Measurements from ENCODE around the gene CAMK2D.

Gene CAMK2D

GRCh38 chr4:113636877-113637276 lies 124.7 kb downstream of the CAMK2D start:
- Histone ChIP-seq H2BK12ac (ENCODE audit: low read length) (no peak overlapping the region), H3K9me3 (ENCODE audit: insufficient read depth, low read depth, low read length) (no peaks in the 10 kb centered on the region), H3K9ac (ENCODE audit: low read length) (no peak overlapping the region), H4K91ac (ENCODE audit: low read depth, low read length) (no peak overlapping the region), H3K14ac (ENCODE audit: low read length) (no peak overlapping the region), H3K23ac (ENCODE audit: low read length) (peak overlapping the region; percentile 21), H3K36me3 (ENCODE audit: control insufficient read depth in 1 of 2, insufficient read depth in 2 of 2, low read length in 2 of 2) (no peaks in the 10 kb centered on the region), H3K4me3 (ENCODE audit: low read depth, low read length) (no peak overlapping the region), H3K4ac (ENCODE audit: low read depth, low read length) (no peak overlapping the region), H2AK5ac (ENCODE audit: low read length) (no peak overlapping the region), H4K12ac (ENCODE audit: low read depth, low read length) (no peak overlapping the region), H2AFZ (ENCODE audit: insufficient read depth, low read length, poor library complexity) (no peak overlapping the region), H3K27me3 (ENCODE audit: insufficient read depth, low read length) (no peaks in the 10 kb centered on the region), H3K4me1 (ENCODE audit: control insufficient read depth in 1 of 2, insufficient read depth in 2 of 2, low read length in 2 of 2) (no peaks in the 10 kb centered on the region), H3K79me2 (ENCODE audit: control insufficient read depth, insufficient read depth, low read length, poor library complexity) (no peaks in the 10 kb centered on the region), H2BK120ac (ENCODE audit: insufficient read depth, low read length, poor library complexity) (no peak overlapping the region), H3K4me2 (ENCODE audit: low read length) (no peak overlapping the region), H3K27ac (ENCODE audit: low read depth, low read length) (no peak overlapping the region), H3K79me1 (ENCODE audit: low read length) (no peaks in the 10 kb centered on the region), H2BK5ac (ENCODE audit: low read depth, low read length, poor library complexity) (no peak overlapping the region), H3K18ac (ENCODE audit: low read length) (peak overlapping the region; percentile 35), H4K8ac (ENCODE audit: low read depth, low read length) (no peak overlapping the region)
- DNase-seq, result no peak

- no peak overlapping the region for H2BK5ac ChIP-seq (ENCODE audit: low read depth, low read length, poor library complexity)
Observed at GRCh38 chr4:113636438-113636818, 125.1 kb downstream of the CAMK2D start.

GRCh38 chr4:113635739-113636437 lies 125.7 kb downstream of the CAMK2D start:
- H4K8ac ChIP-seq (ENCODE audit: low read depth, low read length), result no peak overlapping the region
- no peak overlapping the region for H3K4ac ChIP-seq (ENCODE audit: low read depth, low read length)
- no peaks in the 10 kb centered on the region for H3K4me1 ChIP-seq (ENCODE audit: control insufficient read depth in 1 of 2, insufficient read depth in 2 of 2, low read length in 2 of 2)
- H3K4me2 ChIP-seq (ENCODE audit: low read length), result no peak overlapping the region
- H3K36me3 ChIP-seq (ENCODE audit: control insufficient read depth in 1 of 2, insufficient read depth in 2 of 2, low read length in 2 of 2), result no peaks in the 10 kb centered on the region
- H3K79me2 ChIP-seq (ENCODE audit: control insufficient read depth, insufficient read depth, low read length, poor library complexity), result no peaks in the 10 kb centered on the region
- no peak overlapping the region for H3K4me3 ChIP-seq (ENCODE audit: low read depth, low read length)
- H2BK5ac ChIP-seq (ENCODE audit: low read depth, low read length, poor library complexity), result no peak overlapping the region
- no peak overlapping the region for H2BK120ac ChIP-seq (ENCODE audit: insufficient read depth, low read length, poor library complexity)
- H2AK5ac ChIP-seq (ENCODE audit: low read length), result no peak overlapping the region
- no peak overlapping the region for H2AFZ ChIP-seq (ENCODE audit: insufficient read depth, low read length, poor library complexity)
- H3K27me3 ChIP-seq (ENCODE audit: insufficient read depth, low read length), result no peaks in the 10 kb centered on the region
- H3K9ac ChIP-seq (ENCODE audit: low read length), result no peak overlapping the region
- WGBS (ENCODE audit: extremely low coverage, insufficient coverage, insufficient read length), result no CpG with 5 or more reads among the region's 3 CpGs
- no peak overlapping the region for H4K12ac ChIP-seq (ENCODE audit: low read depth, low read length)
- no peak for DNase-seq
- H3K18ac ChIP-seq (ENCODE audit: low read length), result no peak overlapping the region
- no peaks in the 10 kb centered on the region for H3K9me3 ChIP-seq (ENCODE audit: insufficient read depth, low read depth, low read length)
- no peak overlapping the region for H3K27ac ChIP-seq (ENCODE audit: low read depth, low read length)
- no peak overlapping the region for H3K23ac ChIP-seq (ENCODE audit: low read length)
- no peak overlapping the region for H4K91ac ChIP-seq (ENCODE audit: low read depth, low read length)
- no peaks in the 10 kb centered on the region for H3K79me1 ChIP-seq (ENCODE audit: low read length)
- no peak overlapping the region for H3K14ac ChIP-seq (ENCODE audit: low read length)
- no peak overlapping the region for H2BK12ac ChIP-seq (ENCODE audit: low read length)

More at GRCh38 chr4:113636438-113636818, 125.1 kb downstream of the CAMK2D start:
- H3K9ac ChIP-seq (ENCODE audit: low read length), result no peak overlapping the region
- no peaks in the 10 kb centered on the region for H3K4me1 ChIP-seq (ENCODE audit: control insufficient read depth in 1 of 2, insufficient read depth in 2 of 2, low read length in 2 of 2)
- H3K4me2 ChIP-seq (ENCODE audit: low read length), result no peak overlapping the region
- H4K8ac ChIP-seq (ENCODE audit: low read depth, low read length), result no peak overlapping the region
- no peak overlapping the region for H4K12ac ChIP-seq (ENCODE audit: low read depth, low read length)
- WGBS (ENCODE audit: extremely low coverage, insufficient coverage, insufficient read length), result no CpG with 5 or more reads among the region's 3 CpGs
- H2AFZ ChIP-seq (ENCODE audit: insufficient read depth, low read length, poor library complexity), result no peak overlapping the region
- H3K27me3 ChIP-seq (ENCODE audit: insufficient read depth, low read length), result no peaks in the 10 kb centered on the region
- no peak overlapping the region for H4K91ac ChIP-seq (ENCODE audit: low read depth, low read length)
- H3K18ac ChIP-seq (ENCODE audit: low read length), result no peak overlapping the region
- H3K27ac ChIP-seq (ENCODE audit: low read depth, low read length), result no peak overlapping the region
- H3K9me3 ChIP-seq (ENCODE audit: insufficient read depth, low read depth, low read length), result no peaks in the 10 kb centered on the region
- H3K14ac ChIP-seq (ENCODE audit: low read length), result no peak overlapping the region
- H3K23ac ChIP-seq (ENCODE audit: low read length), result no peak overlapping the region
- H3K79me2 ChIP-seq (ENCODE audit: control insufficient read depth, insufficient read depth, low read length, poor library complexity), result no peaks in the 10 kb centered on the region
- no peak overlapping the region for H2BK120ac ChIP-seq (ENCODE audit: insufficient read depth, low read length, poor library complexity)
- no peaks in the 10 kb centered on the region for H3K79me1 ChIP-seq (ENCODE audit: low read length)
- no peak overlapping the region for H2AK5ac ChIP-seq (ENCODE audit: low read length)
- H3K4me3 ChIP-seq (ENCODE audit: low read depth, low read length), result no peak overlapping the region
- DNase-seq, result no peak
- H3K4ac ChIP-seq (ENCODE audit: low read depth, low read length), result no peak overlapping the region
- H3K36me3 ChIP-seq (ENCODE audit: control insufficient read depth in 1 of 2, insufficient read depth in 2 of 2, low read length in 2 of 2), result no peaks in the 10 kb centered on the region
- no peak overlapping the region for H2BK12ac ChIP-seq (ENCODE audit: low read length)

- Histone ChIP-seq H2AK5ac (ENCODE audit: low read length) (no peak overlapping the region), H3K18ac (ENCODE audit: low read length) (no peak overlapping the region), H3K4me3 (ENCODE audit: low read depth, low read length) (no peak overlapping the region), H4K12ac (ENCODE audit: low read depth, low read length) (no peak overlapping the region), H3K9me3 (ENCODE audit: insufficient read depth, low read depth, low read length) (no peaks in the 10 kb centered on the region), H3K23ac (ENCODE audit: low read length) (no peak overlapping the region), H3K4me1 (ENCODE audit: control insufficient read depth in 1 of 2, insufficient read depth in 2 of 2, low read length in 2 of 2) (no peaks in the 10 kb centered on the region), H3K9ac (ENCODE audit: low read length) (no peak overlapping the region), H3K4ac (ENCODE audit: low read depth, low read length) (no peak overlapping the region), H3K14ac (ENCODE audit: low read length) (no peak overlapping the region), H3K79me1 (ENCODE audit: low read length) (no peaks in the 10 kb centered on the region), H2BK12ac (ENCODE audit: low read length) (no peak overlapping the region), H3K27me3 (ENCODE audit: insufficient read depth, low read length) (no peaks in the 10 kb centered on the region), H4K91ac (ENCODE audit: low read depth, low read length) (no peak overlapping the region), H2BK120ac (ENCODE audit: insufficient read depth, low read length, poor library complexity) (no peak overlapping the region), H3K79me2 (ENCODE audit: control insufficient read depth, insufficient read depth, low read length, poor library complexity) (no peaks in the 10 kb centered on the region), H4K8ac (ENCODE audit: low read depth, low read length) (no peak overlapping the region), H3K36me3 (ENCODE audit: control insufficient read depth in 1 of 2, insufficient read depth in 2 of 2, low read length in 2 of 2) (no peaks in the 10 kb centered on the region), H2AFZ (ENCODE audit: insufficient read depth, low read length, poor library complexity) (no peak overlapping the region), H3K4me2 (ENCODE audit: low read length) (no peak overlapping the region), H3K27ac (ENCODE audit: low read depth, low read length) (no peak overlapping the region), H2BK5ac (ENCODE audit: low read depth, low read length, poor library complexity) (no peak overlapping the region)
- no CpG with 5 or more reads among the region's 3 CpGs for WGBS (ENCODE audit: extremely low coverage, insufficient coverage, insufficient read length)
- no peak for DNase-seq
Observed at GRCh38 chr4:113634081-113634969, 127.2 kb downstream of the CAMK2D start.

Measured in trophoblast cell (in vitro differentiated cells and primary cell).